HEK293 (cell line): ENCODE data around the gene TNRC6A.

ENCODE experiments used
- CTCF ChIP-seq: fragments of 450-650 bp; formaldehyde crosslinking; IDR thresholded peaks from 2 replicates; pipeline ENCODE4 v1.5.1; 2016; ENCODE audit warnings: missing biosample characterization, missing genetic modification characterization
- GFI1B ChIP-seq: fragments of 450-650 bp; formaldehyde crosslinking; IDR thresholded peaks from 2 replicates; pipeline ENCODE4 v1.5.1; 2016; ENCODE audit warnings: missing biosample characterization, missing genetic modification characterization
- MEIS1 ChIP-seq: sonication (generic); formaldehyde crosslinking; IDR thresholded peaks from 2 replicates; pipeline ENCODE4 v1.8.1; 2022; ENCODE audit warnings: missing genetic modification reagents, mild to moderate bottlenecking, borderline replicate concordance
- SP2 ChIP-seq: fragments of 450-650 bp; formaldehyde crosslinking; IDR thresholded peaks from 2 replicates; pipeline ENCODE4 v1.5.1; 2016; ENCODE audit warnings: missing biosample characterization, missing genetic modification characterization
- TCF7L2 ChIP-seq: IDR thresholded peaks from 2 replicates; pipeline ENCODE4 v1.6.1; 2011; ENCODE audit warnings: low read depth, mild to moderate bottlenecking, inconsistent platforms, low read length, moderate library complexity, borderline replicate concordance
- ZBTB17 ChIP-seq: fragments of 450-650 bp; formaldehyde crosslinking; IDR thresholded peaks from 2 replicates; pipeline ENCODE4 v1.5.1; 2016; ENCODE audit warnings: missing biosample characterization, missing genetic modification characterization
- ZFP69B ChIP-seq: fragments of 450-650 bp; formaldehyde crosslinking; IDR thresholded peaks from 2 replicates; pipeline ENCODE4 v1.5.1; 2016; ENCODE audit warnings: missing biosample characterization, missing genetic modification characterization
- ZNF114 ChIP-seq: fragments of 450-650 bp; formaldehyde crosslinking; IDR thresholded peaks from 2 replicates; pipeline ENCODE4 v1.5.0; 2017; ENCODE audit warnings: missing biosample characterization, missing genetic modification characterization
- ZNF133 ChIP-seq: fragments of 450-650 bp; formaldehyde crosslinking; IDR thresholded peaks from 2 replicates; pipeline ENCODE4 v1.5.1; 2016; ENCODE audit warnings: missing biosample characterization, missing genetic modification characterization
- ZNF350 ChIP-seq: fragments of 450-650 bp; formaldehyde crosslinking; IDR thresholded peaks from 2 replicates; pipeline ENCODE4 v1.5.0; 2017; ENCODE audit warnings: missing biosample characterization, mild to moderate bottlenecking, missing genetic modification characterization
- ZNF510 ChIP-seq: fragments of 450-650 bp; formaldehyde crosslinking; IDR thresholded peaks from 2 replicates; pipeline ENCODE4 v1.5.1; 2018; ENCODE audit warnings: mild to moderate bottlenecking, missing genetic modification characterization, missing biosample characterization; ENCODE audit not compliant: insufficient replicate concordance
- ZNF513 ChIP-seq: fragments of 450-650 bp; IDR thresholded peaks from 2 replicates; pipeline ENCODE4 v1.5.1; 2018; ENCODE audit warnings: missing biosample characterization, missing genetic modification characterization
- ZNF558 ChIP-seq: fragments of 450-650 bp; formaldehyde crosslinking; IDR thresholded peaks from 2 replicates; pipeline ENCODE4 v1.5.1; 2016; ENCODE audit warnings: missing biosample characterization, missing genetic modification characterization
- TF ChIP-seq, protein P1 (sequence below): fragments of 450-650 bp; formaldehyde crosslinking; IDR thresholded peaks from 2 replicates; pipeline ENCODE4 v1.5.1; 2016; ENCODE audit warnings: missing biosample characterization, missing genetic modification characterization

DNA sequence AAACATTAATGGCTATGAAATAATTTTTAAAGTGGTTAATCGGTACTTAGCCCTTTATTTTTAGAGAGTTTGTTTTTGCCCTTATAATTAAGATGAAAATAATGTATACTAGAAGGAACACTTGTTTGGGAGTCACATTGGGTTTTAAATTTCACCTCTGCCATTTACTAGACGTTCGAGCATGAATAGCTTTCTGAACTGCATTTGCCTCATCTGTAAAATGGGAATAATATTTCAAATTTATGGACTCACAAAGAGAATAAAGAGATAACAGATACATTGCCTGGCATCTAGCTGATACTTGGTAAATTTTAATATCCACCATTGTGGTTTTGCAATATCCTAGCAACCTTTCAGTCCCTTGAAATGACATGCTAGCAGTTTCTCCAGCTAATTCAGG is 36.6 kb downstream of the TNRC6A start:
- TF ChIP-seq, protein P1, sequence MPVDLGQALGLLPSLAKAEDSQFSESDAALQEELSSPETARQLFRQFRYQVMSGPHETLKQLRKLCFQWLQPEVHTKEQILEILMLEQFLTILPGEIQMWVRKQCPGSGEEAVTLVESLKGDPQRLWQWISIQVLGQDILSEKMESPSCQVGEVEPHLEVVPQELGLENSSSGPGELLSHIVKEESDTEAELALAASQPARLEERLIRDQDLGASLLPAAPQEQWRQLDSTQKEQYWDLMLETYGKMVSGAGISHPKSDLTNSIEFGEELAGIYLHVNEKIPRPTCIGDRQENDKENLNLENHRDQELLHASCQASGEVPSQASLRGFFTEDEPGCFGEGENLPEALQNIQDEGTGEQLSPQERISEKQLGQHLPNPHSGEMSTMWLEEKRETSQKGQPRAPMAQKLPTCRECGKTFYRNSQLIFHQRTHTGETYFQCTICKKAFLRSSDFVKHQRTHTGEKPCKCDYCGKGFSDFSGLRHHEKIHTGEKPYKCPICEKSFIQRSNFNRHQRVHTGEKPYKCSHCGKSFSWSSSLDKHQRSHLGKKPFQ (tag by site-specific recombination), result no peak
- TF ChIP-seq ZNF114 (no peak), ZBTB17 (no peak), CTCF (tag by site-specific recombination) (no peak), ZFP69B (tag by site-specific recombination) (no peak), ZNF133 (tag by site-specific recombination) (no peak), SP2 (tag by site-specific recombination) (no peak), GFI1B (tag by site-specific recombination) (no peak), ZNF350 (tag by site-specific recombination) (no peak), ZNF558 (tag by site-specific recombination) (no peak), TCF7L2 (no peak), ZNF513 (no peak), ZNF510 (tag by site-specific recombination) (no peak), MEIS1 (CRISPR knock-in tag) (no peak)
